Heart right ventricle (tissue), 16 donors: ENCODE data around the gene PSMB4. TPM values are rescaled to one million over a fixed set of nuclear protein-coding genes. Genes with fewer than 3 reads are reported as not detected.
"Not testable (repeated sequence)": the region's sequence is repeated elsewhere in the genome, so short reads cannot be mapped to it uniquely, and the experiment has no call there.

Experiments
- ATAC-seq, 8 donors: fragments of 200-7000 bp; cut with Tn5 transposase; one replicate each; pipeline ENCODE4 v1.9.1; 2020; ENCODE audit warnings: mild to moderate bottlenecking in 8 of 8, moderate library complexity in 8 of 8, moderate number of reproducible peaks in 1 of 8
- DNase-seq, 2 donors: peaks; one replicate each; pipeline ENCODE4 v3.0.0-alpha.2; 2020
- H3K27ac ChIP-seq, 10 donors: fragments of 200-600 bp; sonication (generic) in 2 of 10; one replicate each; pipeline versions ENCODE4 v1.5.0 to v1.8.0; 2020 to 2022; ENCODE audit warnings: mild to moderate bottlenecking in 3 of 10
- H3K27me3 ChIP-seq, 7 donors: fragments of 200-600 bp; one replicate each; pipeline ENCODE4 v1.8.0; 2021 to 2022; ENCODE audit warnings: mild to moderate bottlenecking in 2 of 7
- H3K36me3 ChIP-seq, 9 donors: fragments of 200-600 bp; sonication (generic) in 1 of 9; one replicate each; pipeline versions ENCODE4 v1.5.0 to v1.8.0; 2020 to 2022; ENCODE audit warnings: mild to moderate bottlenecking in 2 of 9
- H3K4me1 ChIP-seq, 9 donors: fragments of 200-600 bp; sonication (generic) in 1 of 9; one replicate each; pipeline versions ENCODE4 v1.5.0 to v1.8.0; 2020 to 2022; ENCODE audit warnings: mild to moderate bottlenecking in 4 of 9
- H3K4me3 ChIP-seq, 10 donors: fragments of 200-600 bp; sonication (generic) in 2 of 10; one replicate each; pipeline versions ENCODE4 v1.5.0 to v1.8.0; 2020 to 2022; ENCODE audit warnings: mild to moderate bottlenecking in 7 of 10, moderate library complexity in 2 of 10
- H3K9me3 ChIP-seq, 11 donors: fragments of 200-600 bp in 10 of 11; sonication (generic) in 2 of 11; one replicate each; pipeline versions ENCODE4 v1.5.0 to v1.8.0; 2013 to 2022; ENCODE audit warnings: mild to moderate bottlenecking in 2 of 11, control low read depth in 1 of 11, moderate library complexity in 1 of 11
- CTCF ChIP-seq, 9 donors: fragments of 200-600 bp; sonication (generic) in 2 of 9; IDR thresholded peaks; one replicate each; pipeline versions ENCODE4 v1.5.0 to v1.8.0; 2021 to 2022; ENCODE audit warnings: antibody characterized with exemption in 9 of 9, mild to moderate bottlenecking in 5 of 9, moderate library complexity in 1 of 9
- WGBS, 2 donors: extraction: QIAGEN DNeasy Blood & Tissue Kit; methylation state at CpG; one replicate each; pipeline ENCODE4 v1.1.7; 2013; ENCODE audit warnings: inconsistent platforms in 1 of 2; 5-methylcytosine and 5-hydroxymethylcytosine counted together
- intact Hi-C, 10 donors: fragments of 100-400 bp; cut with DNase I; formaldehyde crosslinking; loops; one replicate each; pipeline versions ENCODE4 v1.11.1 to v1.14.2; 2022
- polyA plus RNA-seq, 2 donors: library from polyadenylated mRNA; stranded (reverse); fragments of 200-250 nt; gene quantifications; one replicate each; pipeline ENCODE4 v1.2.3, GENCODE V29; 2013
- total RNA-seq, 10 donors: library from RNA; stranded (reverse); fragmentation: NEBNext Ultra II Directional in 3 of 10; extraction: Animal tissue kit (Norgen Biotek cat#: 25700) in 3 of 10; gene quantifications; one replicate each; pipeline versions ENCODE4 v1.2.1 to v1.2.4, GENCODE V29; 2021 to 2023
- donor health status: Arrhythmogenic right ventricular cardiomyopathy.
- donor health status: ischemic (EF 13 %, LVEDD 7.1; RV severe dilation, severe dysfunction).
- donor health status: healthy with polysubstance abuse.
- donor health status: DM: no; HTN: yes; CAD: no.
- donor health status: DM: no; HTN: no; CAD: no.
- donor health status: ischemic (EF 25% LVEDD 6.9; RV normal size, moderate dysfunction).
- donor health status: ischemic (EF 25% LVEDD 5.7; RV mildly dilated, moderate dysfunction).
- donor health status: healthy.
- donor health status: DM: yes; HTN: yes; CAD: no.
- donor health status: Ischemic cardiomyopathy.
- donor health status: ischemic (EF 35%, LVEDD 5.7; RV mildly dilated, moderate dysfunction).
- donor health status: nonischemic (EF 11% LVEDD 7.7; RV severe dilation, severe dysfunction).
- donor health status: DM: yes; HTN: yes; CAD: no.
- donor health status: PGD.
- donor health status: ischemic (EF 29% LVEDD 5.4; RV normal size, mild dysfunction).
- donor health status: nonischemic (EF 23%, LVEDD 6.1; RV moderate dilation, normal function).

The PSMB4 gene
- total and polyA plus RNA-seq, 12 donors: 169 to 441 (median 209) TPM

GRCh38 chr1:151377150-151377884 lies 22.1 kb upstream of the PSMB4 start:
- Histone ChIP-seq H3K27me3 (no peaks in the 10 kb centered on the region), H3K4me3 (no peak overlapping the region), H3K27ac (no peak overlapping the region), H3K36me3 (no peaks in the 10 kb centered on the region), H3K4me1 (peaks cover 0 to 11% (median 6%) of the 10 kb centered on the region in 9 donors), H3K9me3 (no peaks in the 10 kb centered on the region)
- ATAC-seq (no peak), DNase-seq (no peak)
- 74 to 79% methylated on average over 3 of the region's 3 CpGs for WGBS, 2 donors
- TF ChIP-seq CTCF (IDR thresholded peaks at IDR 0.05): no peak
- intact Hi-C loops: no loop called here

GRCh38 chr1:151384584-151384983 lies 14.8 kb upstream of the PSMB4 start:
- no peak overlapping the region for H3K27ac ChIP-seq
- 78 to 80% methylated on average over 3 of the region's 3 CpGs for WGBS, 2 donors
- H3K36me3 ChIP-seq: no peaks in the 10 kb centered on the region
- no peaks in the 10 kb centered on the region for H3K9me3 ChIP-seq
- no peak for ATAC-seq
- no peak overlapping the region for H3K4me3 ChIP-seq
- DNase-seq: no peak
- no peaks in the 10 kb centered on the region for H3K27me3 ChIP-seq
- intact Hi-C loops: no loop called here
- no peak for TF ChIP-seq CTCF (IDR thresholded peaks at IDR 0.05)
- no peaks in the 10 kb centered on the region for H3K4me1 ChIP-seq

- ATAC-seq: no peak
- WGBS, 2 donors: 90 to 94% methylated on average over 2 of the region's 2 CpGs
- no peaks in the 10 kb centered on the region for H3K4me1 ChIP-seq
Observed at GRCh38 chr1:151386002-151386401, 13.4 kb upstream of the PSMB4 start.

GRCh38 chr1:151390221-151391078 lies 8.9 kb upstream of the PSMB4 start:
- not testable (repeated sequence) for ATAC-seq
- WGBS, 2 donors: 93 to 94% methylated on average over 22 of the region's 22 CpGs
- intact Hi-C loops: loop anchor here in 4 of 10 donors (10.0 kb wide), 2 partner anchors 46 to 86 kb away; partner anchors contain the start of gene RFX5 (in 2 of the 4)

More at GRCh38 chr1:151386002-151386401, 13.4 kb upstream of the PSMB4 start:
- no peaks in the 10 kb centered on the region for H3K36me3 ChIP-seq
- intact Hi-C loops: no loop called here
- H3K9me3 ChIP-seq: no peaks in the 10 kb centered on the region
- H3K27me3 ChIP-seq: no peaks in the 10 kb centered on the region
- no peak overlapping the region for H3K27ac ChIP-seq
- H3K4me3 ChIP-seq: no peak overlapping the region
- DNase-seq: no peak
- TF ChIP-seq CTCF (IDR thresholded peaks at IDR 0.05): no peak

More at GRCh38 chr1:151390221-151391078, 8.9 kb upstream of the PSMB4 start:
- DNase-seq, H3K4me3 ChIP-seq, H3K27me3 ChIP-seq, H3K9me3 ChIP-seq, H3K27ac ChIP-seq, H3K36me3 ChIP-seq, H3K4me1 ChIP-seq: not testable (repeated sequence)
